Choroid plexus epithelial cell (primary cell): ENCODE measurements around the gene LSR.

Source experiments
- DNase-seq: peaks from one replicate; pipeline ENCODE4 v3.0.0-alpha.2; 2010; ENCODE audit warnings: low read depth
- H3K4me3 ChIP-seq: 2 replicates; pipeline ENCODE4 v1.5.1; 2011; ENCODE audit warnings: low read depth, mild to moderate bottlenecking, control low read depth, low read length, moderate library complexity
- TF ChIP-seq, protein P1 (sequence below): conservative IDR thresholded peaks from 2 replicates; pipeline ENCODE4 v1.5.1; 2011; ENCODE audit warnings: low read depth, mild to moderate bottlenecking, control low read depth, inconsistent platforms, low read length, moderate library complexity

Gene LSR

DNA sequence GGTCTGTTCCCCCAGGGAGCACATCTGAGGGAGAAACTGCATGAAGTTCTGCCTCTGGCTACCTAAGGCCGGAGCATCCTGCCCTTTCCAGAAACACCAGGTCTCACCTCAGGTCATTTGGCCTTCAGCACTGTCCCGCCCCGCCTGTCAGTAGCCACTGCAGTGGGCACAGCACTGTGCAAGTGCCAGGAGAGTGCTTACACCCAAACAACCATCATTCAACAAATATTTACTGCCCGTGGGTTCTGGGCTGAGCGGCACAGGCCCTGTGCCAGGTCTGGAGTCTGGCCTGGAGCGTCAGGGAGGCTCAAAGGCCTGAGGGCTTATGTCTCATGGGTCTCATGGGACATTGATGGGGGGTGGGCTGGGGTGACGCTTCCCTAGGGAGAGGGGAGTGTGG lies 22.7 kb downstream of the LSR start:
- TF ChIP-seq, protein P1, sequence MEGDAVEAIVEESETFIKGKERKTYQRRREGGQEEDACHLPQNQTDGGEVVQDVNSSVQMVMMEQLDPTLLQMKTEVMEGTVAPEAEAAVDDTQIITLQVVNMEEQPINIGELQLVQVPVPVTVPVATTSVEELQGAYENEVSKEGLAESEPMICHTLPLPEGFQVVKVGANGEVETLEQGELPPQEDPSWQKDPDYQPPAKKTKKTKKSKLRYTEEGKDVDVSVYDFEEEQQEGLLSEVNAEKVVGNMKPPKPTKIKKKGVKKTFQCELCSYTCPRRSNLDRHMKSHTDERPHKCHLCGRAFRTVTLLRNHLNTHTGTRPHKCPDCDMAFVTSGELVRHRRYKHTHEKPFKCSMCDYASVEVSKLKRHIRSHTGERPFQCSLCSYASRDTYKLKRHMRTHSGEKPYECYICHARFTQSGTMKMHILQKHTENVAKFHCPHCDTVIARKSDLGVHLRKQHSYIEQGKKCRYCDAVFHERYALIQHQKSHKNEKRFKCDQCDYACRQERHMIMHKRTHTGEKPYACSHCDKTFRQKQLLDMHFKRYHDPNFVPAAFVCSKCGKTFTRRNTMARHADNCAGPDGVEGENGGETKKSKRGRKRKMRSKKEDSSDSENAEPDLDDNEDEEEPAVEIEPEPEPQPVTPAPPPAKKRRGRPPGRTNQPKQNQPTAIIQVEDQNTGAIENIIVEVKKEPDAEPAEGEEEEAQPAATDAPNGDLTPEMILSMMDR, result no peak
- DNase-seq, result no peak
- no peak overlapping the region for H3K4me3 ChIP-seq

DNA sequence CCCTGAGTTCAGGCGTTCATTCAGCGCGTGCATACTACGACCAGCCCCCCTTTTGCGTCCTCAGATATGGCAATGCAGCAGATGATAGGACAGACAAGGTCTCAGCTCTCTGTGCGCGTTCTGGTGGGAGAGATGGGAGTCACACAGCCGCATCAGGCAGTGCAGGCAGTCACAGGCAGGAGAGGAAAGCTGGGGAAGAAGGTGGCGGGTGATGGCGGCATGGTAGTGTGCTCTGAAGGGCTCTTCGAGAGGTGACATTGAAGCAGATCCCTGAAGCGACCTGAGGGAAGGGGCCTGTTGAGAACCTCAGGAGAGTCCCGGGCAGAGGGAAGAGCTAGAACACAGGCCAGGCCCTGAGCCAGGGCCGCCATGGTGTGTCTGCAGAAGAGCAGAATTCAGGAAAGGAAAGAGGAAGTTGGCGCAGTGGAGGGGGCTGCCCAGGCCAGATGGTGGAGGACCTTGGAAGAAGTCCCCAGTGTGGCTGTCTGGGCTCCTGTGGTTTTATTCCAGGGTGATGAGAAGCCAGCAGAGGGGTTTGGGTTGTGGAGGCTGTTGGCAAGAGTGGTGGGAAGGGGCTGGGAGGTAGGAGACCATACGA lies 23.4 kb downstream of the LSR start:
- TF ChIP-seq, protein P1, result no peak
- no peak for DNase-seq
- H3K4me3 ChIP-seq, result no peak overlapping the region

DNA sequence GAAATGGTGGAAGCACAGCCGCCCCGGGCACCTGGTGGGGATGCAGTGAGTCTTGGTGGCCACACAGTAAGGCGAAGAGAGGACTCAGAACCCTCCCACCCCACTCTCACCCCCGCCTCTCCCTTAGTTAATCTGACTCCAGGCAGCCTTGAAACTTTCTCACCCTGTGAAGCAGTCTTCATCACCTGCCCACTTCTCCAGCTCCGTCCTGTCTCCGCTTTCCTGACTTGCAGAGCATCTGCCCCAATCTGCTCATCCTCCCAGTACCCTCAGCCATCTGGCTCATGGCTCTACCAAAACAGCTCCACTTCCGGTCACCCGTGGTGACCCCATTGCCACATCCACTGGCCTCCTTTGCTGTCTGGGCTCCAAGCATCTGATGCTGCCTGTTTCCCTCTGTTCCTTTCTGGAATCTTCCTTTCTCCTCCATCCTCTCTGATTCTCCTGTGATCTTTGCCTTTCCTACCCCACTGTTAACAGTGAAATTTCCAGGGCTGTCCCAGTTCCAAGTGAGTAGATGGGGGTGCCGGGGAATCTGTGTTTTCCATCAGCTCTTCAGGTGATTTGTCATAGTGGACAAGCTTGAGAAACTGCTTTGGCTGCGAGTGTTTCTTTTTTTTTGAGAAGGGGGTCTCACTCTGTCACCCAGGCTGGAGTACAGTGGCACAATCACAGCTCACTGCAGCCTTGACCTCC lies 24.3 kb downstream of the LSR start:
- H3K4me3 ChIP-seq, result no peak overlapping the region
- DNase-seq, result no peak
- TF ChIP-seq, protein P1, result no peak

DNA sequence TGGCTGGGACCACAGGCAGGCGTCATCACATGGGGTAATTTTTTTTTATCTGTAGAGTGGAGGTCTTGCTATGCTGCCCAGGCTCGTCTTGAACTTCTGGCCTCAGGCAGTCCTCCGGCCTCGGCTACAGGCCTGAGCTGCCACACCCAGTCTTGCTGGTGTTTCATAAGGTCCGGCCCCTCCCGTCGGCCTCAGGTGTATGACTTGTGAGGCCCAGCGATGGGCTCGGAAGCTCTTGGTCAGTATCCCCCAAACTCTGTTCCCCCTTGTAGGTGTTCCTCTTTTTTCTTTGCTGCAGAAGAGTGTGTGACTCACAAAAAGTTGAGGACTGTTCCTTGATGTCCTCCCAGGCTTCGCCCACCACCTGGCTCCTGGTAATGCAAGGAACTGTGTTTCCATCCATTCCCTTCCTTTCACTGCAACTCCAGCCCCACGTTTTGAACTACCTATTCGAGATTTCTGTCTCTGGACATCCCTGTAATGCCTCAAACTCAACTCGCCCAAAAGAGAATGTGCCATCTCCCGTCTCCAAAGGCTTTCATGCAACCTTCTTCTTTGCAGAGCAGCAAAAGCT lies 25.0 kb downstream of the LSR start:
- DNase-seq, result no peak
- TF ChIP-seq, protein P1, result no peak
- H3K4me3 ChIP-seq, result no peak overlapping the region

DNA sequence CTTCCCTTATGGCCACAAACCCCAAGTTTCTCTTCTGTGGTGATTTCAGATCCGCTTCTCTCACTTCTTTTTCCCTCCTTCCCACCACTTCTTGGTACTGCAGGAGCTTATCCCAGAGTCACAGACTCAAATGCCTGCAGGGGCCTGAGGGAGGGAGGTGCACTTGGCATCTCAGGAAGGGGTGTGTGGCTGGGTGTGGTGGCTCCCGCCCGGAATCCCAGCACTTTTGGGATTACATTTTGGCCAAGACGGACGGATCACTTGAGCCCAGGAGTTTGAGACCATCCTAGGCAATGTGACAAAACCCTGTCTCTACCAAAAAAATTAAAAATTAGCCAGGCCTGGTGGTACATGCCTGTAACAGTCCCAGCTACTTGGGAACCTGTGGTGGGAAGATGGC lies 25.5 kb downstream of the LSR start:
- TF ChIP-seq, protein P1, result no peak
- H3K4me3 ChIP-seq, result no peak overlapping the region
- DNase-seq, result no peak

DNA sequence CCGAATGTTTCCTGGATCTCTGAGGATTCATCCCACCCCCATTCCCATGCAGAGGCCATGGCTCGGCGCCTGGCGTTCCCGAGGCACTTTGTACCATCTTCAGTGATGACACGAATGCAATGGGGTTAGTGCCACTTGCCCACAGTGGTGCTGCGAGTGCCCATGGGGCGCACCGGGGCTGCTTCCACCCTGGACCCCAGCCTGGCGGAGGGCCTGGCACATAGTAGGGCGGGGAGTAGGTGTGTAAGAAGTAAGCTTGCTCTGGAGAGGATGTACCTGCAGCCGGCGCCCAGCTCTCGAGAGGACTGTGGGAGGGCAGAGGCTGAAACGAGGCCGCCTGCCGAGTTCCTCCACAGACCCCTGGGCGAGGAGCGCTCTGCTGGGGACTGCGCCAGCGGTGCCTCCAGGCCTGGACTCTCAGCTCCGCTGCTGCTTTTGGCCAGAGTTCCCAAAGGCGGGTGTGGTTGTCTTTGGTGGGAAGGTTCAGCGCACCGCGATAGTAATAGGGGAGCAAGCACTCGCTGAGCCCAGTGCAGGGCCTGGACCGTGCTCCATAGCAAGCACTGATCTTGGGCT lies 28.0 kb downstream of the LSR start:
- no peak for DNase-seq
- no peak overlapping the region for H3K4me3 ChIP-seq
- TF ChIP-seq, protein P1, result no peak
